IPS DF 4.7 (cell line): ENCODE data around the gene TOP3A.

Experiments used
- DNase-seq: peaks from one replicate; pipeline ENCODE4 v3.0.0-alpha.2; 2013; ENCODE audit warnings: low spot score; ENCODE audit errors: extremely low read depth

TOP3A gene

DNA sequence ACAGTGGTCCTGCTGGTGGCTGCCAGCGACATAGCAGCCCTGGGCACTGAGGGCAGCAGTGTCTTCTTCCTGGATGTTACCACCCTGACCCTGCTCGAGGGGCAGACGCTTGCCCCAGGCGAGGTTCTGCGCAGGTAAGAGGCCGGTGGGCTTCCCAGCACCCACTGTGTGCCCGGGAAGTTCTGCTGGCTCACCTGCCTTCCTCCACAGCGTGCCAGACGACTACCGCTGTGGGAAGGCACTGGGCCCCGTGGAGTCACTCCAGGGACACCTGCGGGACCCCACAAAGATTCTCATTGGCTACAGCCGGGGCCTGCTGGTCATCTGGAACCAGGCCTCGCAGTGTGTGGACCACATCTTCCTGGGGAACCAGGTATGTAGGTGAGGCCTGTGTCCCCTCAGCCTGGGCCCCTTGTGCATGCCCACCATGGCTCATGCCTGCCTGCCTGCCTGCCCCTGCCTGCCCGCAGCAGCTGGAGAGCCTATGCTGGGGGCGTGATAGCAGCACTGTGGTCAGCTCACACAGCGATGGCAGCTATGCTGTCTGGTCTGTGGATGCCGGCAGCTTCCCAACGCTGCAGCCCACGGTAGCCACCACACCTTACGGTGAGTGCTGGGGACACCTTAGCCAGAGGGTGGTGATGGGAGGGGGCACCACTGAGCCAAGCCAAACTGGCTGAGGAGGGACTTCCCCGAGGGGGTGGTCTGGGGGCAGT is 80.8 kb downstream of the TOP3A start:
- DNase-seq, result no peak

DNA sequence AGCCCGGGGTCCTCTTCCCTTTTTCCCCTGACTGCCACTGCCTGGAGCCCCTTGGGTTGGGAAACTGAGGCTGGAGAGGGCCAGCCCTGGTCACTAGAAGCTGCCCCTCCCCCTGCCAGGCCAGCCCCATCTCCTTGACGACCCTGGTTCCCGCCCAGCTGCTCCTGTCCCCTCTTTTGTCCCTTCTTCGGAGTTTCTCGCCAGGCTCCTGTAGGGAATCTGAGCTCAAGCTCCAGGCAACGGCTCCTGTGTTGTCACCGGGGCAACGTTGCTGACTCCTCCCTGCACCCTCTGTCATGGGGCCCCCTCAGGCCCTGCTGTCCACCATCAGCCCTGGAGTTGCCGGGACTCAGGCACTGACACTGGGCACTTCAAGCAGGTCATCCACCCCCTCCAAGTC is 83.6 kb downstream of the TOP3A start:
- DNase-seq, result no peak

DNA sequence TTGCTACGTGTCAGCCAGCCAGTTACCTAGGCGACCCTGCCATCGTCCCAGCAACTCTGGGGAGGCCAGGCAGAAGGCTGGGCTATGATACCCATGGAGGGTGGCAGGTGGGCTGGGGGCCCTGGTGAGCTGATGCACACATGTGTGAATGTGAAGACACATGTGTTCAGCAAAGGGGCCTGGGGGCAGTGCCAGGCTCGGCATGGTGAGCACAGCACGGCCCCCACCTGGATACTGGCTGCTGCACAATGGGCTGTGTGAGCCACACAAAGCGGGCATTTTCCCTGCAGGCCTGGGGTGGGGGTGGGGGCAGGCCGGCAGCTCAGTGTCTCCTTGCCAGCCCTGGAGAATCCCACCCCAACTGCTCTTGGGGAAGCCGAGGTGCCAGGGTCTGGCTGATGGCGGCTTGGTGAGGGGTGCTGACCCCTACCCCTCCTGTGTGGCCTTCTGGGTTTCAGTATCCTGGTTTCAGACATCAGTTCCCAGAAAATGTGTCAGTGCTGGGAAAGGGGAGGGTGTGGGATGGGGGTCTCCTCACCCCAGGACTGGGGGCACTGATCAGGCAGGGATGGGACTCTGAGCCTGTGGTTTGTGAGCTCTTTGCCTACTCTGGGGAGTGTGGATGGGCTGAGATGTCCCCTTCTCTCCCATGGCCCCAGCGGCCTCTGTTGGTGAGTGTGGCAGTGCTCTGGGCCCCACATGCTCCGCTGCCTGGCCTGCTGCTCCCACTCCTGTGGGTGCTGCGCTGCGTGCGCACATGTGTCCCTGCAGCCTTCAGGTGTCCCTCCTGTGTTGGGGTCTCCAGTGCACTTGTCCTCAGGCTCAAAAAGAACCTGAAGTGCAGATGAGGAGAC is 84.3 kb downstream of the TOP3A start:
- no peak for DNase-seq

DNA sequence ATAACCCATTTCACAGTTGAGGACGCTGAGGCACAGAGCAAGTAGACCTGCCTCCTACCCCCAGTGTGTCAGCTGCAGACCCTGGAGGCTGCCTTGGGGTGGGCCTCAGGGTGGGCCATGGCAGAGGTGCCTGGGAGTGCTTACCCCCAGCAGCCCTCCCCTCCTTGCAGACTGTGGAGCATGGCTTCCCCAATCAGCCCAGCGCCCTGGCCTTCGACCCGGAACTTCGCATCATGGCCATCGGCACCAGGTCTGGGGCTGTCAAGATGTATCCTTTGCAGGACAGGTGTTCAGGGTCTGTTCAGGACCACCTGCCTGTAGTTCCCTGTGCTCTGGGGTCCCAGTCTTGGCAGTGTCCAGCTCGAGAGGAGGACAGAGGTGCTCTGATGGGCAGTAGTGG is 85.0 kb downstream of the TOP3A start:
- DNase-seq, result no peak

DNA sequence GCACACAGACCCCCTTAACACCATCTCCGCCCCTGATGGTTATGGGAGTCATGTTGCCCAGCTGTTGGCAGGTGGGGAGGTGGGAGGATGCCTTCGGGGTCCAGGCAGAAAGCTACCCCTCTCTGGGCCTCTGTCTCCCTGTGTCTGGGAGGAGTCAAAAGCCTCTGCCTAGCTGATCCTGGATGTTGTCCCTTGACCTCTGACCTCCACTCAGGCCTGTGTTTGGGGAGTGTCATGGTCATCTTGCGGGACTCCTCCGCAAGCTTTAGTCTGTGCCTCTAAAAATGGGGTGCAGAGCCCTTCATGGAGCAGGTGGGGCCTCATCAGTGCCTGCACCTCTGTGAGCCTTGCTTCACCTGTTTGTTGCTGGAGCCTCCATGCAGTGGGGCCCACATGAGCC is 85.5 kb downstream of the TOP3A start:
- DNase-seq, result no peak

DNA sequence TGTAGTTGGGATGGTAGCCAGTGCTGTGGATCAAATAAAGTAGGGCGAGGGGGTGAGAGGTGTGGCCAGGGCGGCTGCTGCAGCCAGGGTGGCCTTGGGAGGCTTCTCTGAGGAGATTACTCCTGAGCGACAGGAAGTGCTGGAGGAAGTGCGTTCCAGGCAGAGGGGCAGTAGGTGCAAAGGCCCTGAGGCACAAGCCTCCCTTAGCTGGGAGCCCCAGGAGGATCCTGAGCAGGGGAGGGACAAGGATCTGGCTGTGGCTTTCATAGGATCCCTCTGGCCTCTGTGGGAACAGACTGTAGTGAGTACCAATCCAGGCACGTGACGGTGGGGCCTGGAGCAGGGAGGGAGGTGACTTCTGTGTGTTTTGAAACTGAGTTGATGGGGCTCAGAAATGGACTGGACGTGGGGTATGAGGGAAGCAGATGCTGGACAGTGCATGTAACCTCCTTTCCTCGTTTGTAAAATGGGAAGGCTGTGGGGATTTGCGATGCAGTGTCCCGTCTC is 86.6 kb downstream of the TOP3A start:
- no peak for DNase-seq

DNA sequence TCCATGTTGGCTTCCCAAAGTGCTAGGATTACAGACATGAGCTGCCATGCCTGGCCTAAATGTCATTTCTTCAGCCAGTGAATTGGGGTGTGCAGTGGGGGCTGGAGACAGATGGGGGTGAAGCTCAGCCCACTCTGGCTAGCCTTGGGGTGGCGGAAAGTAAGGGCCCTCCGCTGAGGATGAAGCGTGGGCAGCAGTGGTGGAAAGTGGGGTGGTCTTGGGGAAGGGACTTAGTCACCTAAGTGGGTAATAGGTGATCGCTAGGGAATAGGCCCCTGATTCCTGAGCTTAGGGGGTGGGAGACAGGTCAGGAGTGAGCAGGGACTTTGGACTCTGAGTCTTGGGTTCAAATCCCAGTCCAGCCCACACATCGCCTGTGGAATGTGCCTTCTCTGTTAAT is 87.2 kb downstream of the TOP3A start:
- no peak for DNase-seq

DNA sequence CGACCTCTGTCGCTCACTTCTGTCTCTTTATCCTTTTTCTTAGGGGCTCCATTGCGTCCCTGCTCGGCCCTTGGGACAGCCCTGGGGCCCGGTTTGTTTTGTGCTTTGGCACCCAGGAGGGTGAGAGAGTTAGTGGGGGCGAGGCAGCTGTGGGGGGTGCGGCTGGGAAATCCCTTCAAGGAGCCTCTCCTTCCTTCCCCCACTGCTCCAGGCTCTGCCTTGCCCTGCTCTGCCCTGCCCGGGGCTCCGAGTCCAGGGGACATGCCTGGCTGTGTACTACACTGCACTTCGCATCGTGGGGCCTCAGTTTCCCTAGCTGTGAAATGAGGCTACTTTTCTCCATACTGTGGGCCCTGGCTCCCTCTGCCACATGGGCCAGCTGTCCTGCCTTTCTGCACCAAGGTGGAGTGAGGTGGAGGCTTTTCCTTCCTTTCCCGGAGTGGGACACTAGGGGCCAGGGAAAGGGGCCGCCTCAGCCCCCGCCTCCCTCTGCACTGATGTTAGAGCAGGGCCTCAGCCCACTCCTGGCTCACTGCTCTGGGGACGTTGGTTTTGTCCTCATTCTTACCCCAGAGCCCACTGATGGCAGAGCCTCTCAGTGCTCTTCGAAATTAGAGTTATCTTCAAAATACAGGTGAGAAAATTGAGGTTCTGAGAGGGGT is 88.4 kb downstream of the TOP3A start:
- DNase-seq, result no peak

DNA sequence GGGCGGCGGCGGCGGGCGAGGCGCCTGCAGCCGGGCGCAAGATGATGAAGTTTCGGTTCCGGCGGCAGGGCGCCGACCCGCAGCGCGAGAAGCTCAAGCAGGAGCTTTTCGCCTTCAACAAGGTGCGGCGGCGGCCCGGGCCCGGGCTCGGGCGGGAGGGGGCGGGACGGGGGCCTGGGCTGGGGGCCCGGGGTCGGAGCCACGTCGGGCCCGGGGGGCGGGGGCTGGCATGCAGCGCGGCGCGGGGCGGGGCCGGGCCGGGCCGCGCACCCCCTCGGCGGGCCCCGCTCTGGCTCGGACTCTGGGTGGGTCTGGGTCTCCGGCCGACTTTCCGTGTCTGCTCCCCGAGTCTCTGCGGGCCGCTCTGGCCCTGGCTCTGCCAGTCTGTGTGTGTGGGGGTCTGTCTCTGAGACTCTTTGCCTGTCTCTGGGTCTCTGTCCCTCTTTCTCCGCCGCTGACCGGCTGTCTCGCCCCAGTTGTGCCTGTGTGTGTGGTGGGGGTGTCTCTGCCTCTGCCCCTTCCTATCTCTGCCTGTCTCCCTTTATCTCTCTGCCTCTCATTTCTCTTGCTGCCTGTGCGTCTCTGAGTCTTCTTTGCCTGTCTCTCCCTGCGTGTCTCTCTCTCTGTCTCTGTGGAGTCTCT is 89.0 kb downstream of the TOP3A start:
- DNase-seq, result no peak

DNA sequence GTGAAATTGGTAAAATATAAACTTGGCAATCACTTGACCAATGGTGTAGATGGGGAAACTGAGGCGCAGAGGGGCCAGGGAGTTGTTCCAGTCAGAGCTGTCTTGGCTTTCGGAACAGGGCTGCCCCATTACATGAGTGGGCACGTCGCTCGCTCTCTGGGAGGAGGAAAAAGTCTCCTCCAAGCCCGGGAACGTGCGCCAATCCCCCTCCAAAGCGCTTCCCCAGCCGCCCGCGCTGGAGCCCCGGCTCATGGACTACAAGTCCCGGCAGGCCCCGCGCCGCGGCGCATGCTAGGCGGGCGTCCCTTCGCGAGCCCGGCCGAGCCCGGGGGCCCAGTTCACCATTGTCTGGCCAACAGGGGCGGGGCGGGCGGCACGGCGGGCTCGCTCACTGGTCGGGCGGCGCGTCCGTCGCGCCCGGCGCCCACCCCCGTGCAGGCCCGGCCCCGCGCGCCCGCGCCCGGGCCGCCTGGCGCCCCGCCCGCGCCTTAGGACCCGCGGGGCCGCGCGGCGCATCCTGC is 89.6 kb downstream of the TOP3A start, which contains the start of gene LLGL1:
Gene LLGL1 (plus strand): TSS at position 515 of the 521 bp plus-strand sequence. CDS start 48 bp downstream, outside the sequence.
- no peak for DNase-seq

DNA sequence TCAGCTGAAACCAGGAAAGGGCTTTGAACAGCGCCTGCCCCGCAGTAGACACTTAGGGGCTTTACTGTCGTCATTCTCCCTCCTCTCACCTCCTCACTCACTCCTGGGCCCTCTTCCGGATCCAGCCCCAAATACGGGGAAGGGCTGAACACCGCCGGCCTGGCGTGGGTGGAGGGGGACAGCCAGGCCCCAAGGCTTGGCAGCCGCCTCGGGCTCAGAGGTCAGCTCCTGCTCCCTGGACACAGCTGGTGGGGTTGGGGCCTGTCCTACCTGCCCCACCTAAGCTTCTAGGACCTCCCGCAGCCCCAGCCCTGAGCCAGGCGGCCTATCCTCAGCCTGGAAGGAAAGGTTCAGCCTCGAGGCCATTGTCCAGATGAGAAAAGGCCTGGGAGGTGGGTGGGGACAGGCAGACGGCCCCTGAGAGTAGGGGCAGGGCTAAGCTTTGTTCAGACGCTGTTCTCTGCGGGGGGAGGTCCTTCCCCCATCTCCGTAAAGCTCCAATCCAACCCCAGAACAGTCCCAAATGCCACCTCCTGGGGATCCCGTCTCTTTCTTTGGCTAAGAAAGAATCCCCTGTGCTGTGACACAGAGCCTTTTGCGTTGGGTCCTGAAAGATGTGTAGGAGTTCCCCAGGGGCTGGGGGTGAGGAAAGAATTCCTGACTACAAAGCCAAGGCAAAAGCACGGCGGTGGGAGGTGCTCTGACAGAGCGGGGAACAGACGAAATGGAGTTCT is 90.2 kb downstream of the TOP3A start:
- no peak for DNase-seq

DNA sequence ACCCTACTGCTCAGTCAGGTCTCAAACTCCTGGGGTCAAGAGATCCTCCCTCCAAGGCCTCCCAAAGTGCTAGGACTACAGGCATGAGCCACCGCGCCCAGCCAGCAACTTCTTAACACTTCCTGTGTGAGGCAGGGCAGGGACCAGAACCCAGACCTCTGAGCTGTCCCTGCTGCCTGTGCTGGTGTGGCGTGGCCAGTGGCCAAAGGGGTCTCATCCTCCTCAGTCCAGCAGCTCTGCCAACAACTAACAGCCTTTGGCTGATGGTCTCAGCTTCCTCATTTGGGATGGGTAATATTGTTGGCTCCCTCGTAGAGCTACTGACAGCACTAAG is 90.8 kb downstream of the TOP3A start:
- DNase-seq, result no peak
